GM08714 (cell line): ENCODE measurements around the gene TNFRSF14.

Experiments
- H3K4me3 ChIP-seq: fragments of 200-500 bp; sonication (Bioruptor generic); 2 replicates; pipeline ENCODE4 v1.5.1; 2014; ENCODE audit warnings: mild to moderate bottlenecking, low read length, inconsistent platforms
- ZNF274 ChIP-seq: IDR thresholded peaks from 2 replicates; pipeline ENCODE4 v1.6.1; 2012; ENCODE audit warnings: mild to moderate bottlenecking, low read depth, low read length

Gene TNFRSF14

DNA sequence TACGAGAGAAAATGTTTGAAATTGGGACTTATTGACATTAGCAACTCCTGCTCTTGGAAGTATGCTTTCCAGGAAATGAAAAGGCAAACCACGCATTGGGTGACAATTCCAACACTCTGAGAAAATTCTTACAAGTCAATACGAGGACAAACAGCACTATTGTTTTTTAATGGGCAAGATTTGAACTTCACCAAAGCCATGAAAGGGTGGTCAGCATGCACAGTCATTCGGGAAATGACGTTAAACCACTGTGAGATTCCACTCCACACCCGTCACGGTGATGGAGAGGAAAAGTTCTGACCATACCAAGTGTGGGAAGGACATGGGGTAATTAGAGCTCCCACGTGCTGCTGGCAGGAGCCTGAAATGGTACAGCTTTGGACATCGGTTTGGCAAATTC, 18.2 kb downstream of the TNFRSF14 start:
- no peak overlapping the region for H3K4me3 ChIP-seq
- no peak for TF ChIP-seq ZNF274

DNA sequence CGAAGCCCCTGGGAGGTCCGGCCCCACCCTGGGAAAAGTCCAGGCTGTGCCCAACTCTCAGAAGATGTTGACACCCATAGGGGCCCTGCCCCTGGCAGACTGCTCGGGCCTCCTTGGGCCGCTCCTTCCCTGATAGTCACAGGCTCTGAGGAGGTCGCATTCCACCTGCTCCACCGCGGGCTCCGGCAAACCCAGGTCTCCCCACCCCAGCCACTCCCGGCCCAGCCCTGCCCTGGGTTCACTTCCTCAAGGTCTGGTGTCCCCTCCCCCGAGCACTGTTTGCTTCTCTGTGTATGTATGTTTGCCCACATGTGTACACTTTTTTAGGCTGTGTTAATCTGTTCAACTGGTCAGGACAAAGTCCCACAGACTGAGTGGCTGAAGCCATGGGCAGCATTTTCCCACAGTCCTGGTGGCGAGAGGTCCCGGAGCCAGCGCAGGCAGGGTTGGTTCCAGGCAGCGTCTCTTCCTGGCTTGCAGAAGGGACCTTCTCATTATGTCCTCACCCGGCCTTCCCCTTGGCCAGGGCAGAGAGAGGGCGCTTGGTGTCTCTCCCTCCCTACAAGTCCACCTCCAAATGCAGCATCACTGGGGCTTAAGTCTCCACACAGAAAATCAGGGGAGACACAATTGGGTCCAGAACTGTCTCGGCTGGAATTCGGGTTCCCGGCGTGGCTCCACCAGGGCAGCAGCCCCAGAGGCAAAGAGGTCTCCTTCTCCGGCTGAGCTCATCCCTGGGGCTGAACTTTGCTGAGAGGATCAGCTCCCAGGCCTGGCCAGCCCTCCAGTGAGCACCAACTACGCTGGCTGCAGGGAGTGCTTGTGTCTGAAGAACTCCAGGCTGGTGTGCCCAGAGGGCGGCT, 19.9 kb downstream of the TNFRSF14 start:
- H3K4me3 ChIP-seq: peak overlapping the region; percentile 1; the same call in 1 of the 2 replicates
- TF ChIP-seq ZNF274: no peak

DNA sequence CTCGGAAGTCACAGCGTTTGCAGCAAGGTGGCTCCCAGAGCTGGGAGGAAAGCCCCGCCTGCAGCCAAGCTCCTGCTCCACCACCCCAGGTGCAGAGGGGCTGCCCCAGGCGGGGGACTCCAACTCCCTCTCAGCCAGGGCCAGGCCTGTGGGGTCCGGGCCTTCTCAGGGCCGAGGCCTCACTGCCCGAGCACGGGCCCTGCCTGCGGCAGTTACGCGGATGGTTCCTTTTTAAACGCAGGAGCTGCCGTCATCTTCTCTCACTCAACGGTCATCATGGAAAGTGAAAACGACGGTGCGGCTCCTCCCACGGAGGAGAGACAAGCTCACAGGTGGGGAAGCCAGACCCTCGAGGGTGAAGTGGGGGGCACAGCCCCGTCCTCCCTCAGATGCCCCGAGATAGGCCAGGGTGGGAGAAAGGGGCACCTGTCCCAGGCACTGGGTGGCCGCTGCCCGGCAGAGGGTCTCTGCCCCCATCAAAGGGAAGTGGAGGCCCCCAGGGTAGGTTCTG, 21.4 kb downstream of the TNFRSF14 start:
- H3K4me3 ChIP-seq: peak overlapping the region; percentile 37; the same call in 1 of the 2 replicates

GRCh38 chr1:2578758-2579118, 22.6 kb downstream of the TNFRSF14 start:
- H3K4me3 ChIP-seq: no peak overlapping the region; the same call in 1 of the 2 replicates
- TF ChIP-seq ZNF274: no peak

DNA sequence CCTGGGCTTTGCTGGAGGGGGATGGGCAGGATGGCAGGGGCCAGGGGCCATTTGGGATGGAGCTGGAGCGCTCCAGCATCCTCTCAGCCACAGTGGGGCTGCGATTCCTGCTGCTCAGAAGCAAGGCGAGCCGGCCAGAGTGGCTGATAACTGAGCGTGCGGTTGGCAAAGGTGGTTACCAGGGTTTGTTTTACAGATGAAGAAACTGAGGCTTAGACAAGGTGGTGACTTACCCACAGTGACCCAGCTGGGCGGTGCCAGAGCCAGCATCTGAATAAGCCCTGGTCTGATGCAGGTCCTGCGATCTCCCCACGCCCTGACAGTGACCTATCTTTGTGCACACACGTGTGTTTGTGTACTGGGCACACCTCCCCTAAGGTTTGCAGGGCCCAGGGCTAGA, 24.5 kb downstream of the TNFRSF14 start:
- no peak for TF ChIP-seq ZNF274
- no peak overlapping the region for H3K4me3 ChIP-seq

GRCh38 chr1:2582391-2582790, 26.2 kb downstream of the TNFRSF14 start:
- TF ChIP-seq ZNF274: no peak

GRCh38 chr1:2583331-2583791, 27.2 kb downstream of the TNFRSF14 start:
- no peak for TF ChIP-seq ZNF274
- no peak overlapping the region for H3K4me3 ChIP-seq

More at GRCh38 chr1:2582391-2582790, 26.2 kb downstream of the TNFRSF14 start:
- H3K4me3 ChIP-seq: no peak overlapping the region

DNA sequence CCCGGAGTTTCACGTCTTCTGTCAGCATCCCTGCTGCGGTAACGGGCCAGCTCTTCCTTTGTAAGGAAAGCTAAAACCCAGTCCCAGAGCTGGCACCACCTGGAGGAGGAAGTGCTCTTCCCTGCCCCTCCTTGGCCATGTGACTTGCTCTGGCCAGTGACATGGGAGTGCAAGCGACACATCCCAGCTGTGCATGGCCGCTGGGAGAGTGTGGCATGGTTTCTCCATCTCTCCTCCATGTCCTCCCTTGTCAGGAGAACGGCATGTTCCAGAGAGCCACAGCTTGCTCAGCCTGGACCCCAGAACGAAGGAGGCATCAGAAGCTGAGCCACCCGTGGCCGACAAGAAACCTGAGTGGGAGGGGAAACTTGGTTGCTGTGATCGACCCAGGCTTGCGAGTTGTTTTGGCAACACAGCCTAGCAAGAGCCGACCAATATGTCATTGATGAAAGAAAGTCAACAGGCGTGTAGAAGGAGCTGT, 27.7 kb downstream of the TNFRSF14 start:
- H3K4me3 ChIP-seq: no peak overlapping the region
- no peak for TF ChIP-seq ZNF274

DNA sequence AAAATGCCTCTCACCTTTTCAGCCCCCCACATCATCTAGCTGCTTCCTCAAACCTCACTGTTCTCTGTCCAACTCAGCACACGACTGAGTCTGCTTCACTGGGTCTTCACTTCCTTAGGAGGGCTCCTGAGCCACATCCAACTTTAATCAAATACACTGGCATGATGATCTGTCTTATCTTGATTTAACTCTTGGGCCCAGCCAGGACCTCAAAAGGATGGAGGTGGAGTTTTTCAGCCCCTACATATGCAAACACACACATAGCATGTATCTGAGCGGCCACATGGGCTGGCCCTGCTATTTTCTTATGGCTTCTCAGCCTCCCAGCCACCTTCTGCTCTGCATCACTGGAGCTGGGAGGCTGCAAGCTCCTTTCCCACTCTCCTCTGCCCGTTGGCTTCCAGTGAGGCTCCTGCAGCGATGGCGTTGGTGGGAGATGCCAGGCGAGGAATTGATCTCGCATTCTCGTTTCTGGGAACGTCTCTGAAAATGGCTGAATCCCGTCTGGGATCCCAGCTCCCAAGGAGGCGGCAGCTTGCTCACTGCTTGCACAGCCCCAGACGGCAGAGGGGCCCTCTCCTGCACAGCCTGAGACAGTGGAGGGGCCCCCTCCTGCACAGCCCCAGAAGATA, 28.6 kb downstream of the TNFRSF14 start:
- TF ChIP-seq ZNF274: no peak
- H3K4me3 ChIP-seq: peak overlapping the region; percentile 82; the same call in 1 of the 2 replicates

DNA sequence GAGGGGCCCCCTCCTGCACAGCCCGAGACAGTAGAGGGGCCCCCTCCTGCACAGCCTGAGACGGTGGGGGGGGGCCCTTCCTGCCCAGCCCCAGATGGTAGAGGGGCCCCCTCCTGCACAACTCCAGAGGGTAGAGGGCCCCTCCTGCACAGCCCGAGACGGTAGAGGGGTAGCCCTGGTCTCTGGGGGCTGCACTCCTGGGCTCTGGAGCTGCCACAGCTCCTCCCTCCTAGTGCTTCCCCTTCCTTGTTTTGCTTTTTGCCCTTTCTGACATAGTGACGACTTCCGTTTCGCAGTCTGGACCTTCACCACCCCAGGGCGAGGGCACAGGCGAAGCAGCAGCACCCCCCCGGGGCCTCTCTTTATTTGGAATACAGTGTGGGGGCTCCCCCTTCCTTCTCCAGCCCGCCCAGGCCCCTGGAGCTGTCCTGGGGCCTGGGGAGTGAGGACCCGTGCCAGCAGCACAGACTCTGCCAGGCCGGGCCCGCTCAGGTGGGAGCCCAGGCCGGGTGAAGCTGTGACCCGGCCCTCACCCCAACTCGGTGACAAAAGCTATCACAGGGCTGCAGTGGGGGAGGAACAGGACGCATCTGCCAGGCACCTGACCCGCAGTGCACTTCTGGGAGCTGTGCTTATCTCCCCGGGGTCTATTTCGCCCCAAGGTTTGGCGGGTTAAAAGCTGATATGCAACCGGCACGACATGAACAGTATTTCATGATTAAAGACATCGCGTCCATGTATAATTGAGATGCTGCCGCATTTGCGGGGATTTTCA, 29.3 kb downstream of the TNFRSF14 start:
- no peak for TF ChIP-seq ZNF274

GRCh38 chr1:2586154-2587070, 30.2 kb downstream of the TNFRSF14 start, which contains the start of gene PRXL2B:
TSS of gene PRXL2B (plus strand) at chr1:2586777. CDS start at chr1:2586886, 109 bp downstream.
- no peak for TF ChIP-seq ZNF274
- peak within 1 kb of the TSS; percentile 82 for H3K4me3 ChIP-seq

More for the DNA sequence above, 29.3 kb downstream of the TNFRSF14 start:
- H3K4me3 ChIP-seq: peak overlapping the region; percentile 82

DNA sequence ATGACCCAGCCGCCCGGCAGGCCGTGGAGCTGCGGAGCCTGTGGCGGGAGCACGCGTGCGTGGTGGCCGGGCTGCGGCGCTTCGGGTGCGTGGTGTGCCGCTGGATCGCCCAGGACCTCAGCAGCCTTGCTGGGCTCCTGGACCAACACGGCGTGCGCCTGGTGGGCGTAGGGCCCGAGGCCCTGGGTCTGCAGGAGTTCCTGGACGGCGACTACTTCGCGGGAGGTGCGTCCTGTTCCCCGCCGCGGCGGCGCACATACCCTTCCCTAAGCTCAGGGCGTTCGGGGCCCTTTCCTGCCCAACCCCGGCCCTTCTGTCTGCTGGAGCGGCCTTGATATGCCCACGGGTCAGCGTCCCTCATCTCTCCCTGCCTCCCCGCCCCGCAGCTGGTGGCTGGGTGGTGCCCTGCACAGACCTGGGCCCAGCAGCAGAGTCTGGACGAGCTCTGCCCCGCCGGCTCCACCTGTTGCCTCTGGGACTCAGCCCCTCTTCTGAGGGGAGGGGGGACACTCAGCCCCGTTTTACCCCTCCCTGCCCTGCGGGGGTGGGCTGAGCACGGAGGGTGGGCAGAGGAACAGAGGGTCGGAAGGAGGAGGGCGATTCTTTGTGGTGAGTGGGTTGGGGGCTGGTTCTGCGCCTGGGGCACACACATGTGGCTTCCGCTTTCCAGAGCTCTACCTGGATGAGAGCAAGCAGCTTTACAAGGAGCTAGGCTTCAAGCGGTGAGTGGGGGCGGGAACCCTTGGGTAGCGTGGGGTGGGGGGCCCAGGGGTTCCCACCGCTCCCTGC, 31.1 kb downstream of the TNFRSF14 start:
- H3K4me3 ChIP-seq: peak overlapping the region; percentile 67; the same call in 1 of the 2 replicates
- no peak for TF ChIP-seq ZNF274
